ENCODE data around the gene ZNF697.

GRCh38 chr1:119651133-119651532, 3.1 kb upstream of the ZNF697 start:
- TF ChIP-seq ZBTB40 (IDR thresholded peaks at IDR 0.05; ENCODE audit: borderline replicate concordance): no peak
- no peak for TF ChIP-seq POLR2AphosphoS5 (IDR thresholded peaks at IDR 0.05; ENCODE audit: low read length)
- no peak for TF ChIP-seq CTCF (IDR thresholded peaks at IDR 0.05 in 2 of 3, conservative IDR thresholded peaks at IDR 0.05 in 1 of 3; ENCODE audit: control insufficient read depth in 2 of 3, extremely low read depth in 1 of 3, insufficient read depth in 1 of 3, low read depth in 3 of 3, low read length in 3 of 3)
- no peak for TF ChIP-seq ATF2 (IDR thresholded peaks at IDR 0.05; ENCODE audit: low read length)
- no peak for TF ChIP-seq RBBP5 (conservative IDR thresholded peaks at IDR 0.05)
- no peak for TF ChIP-seq STAT3 (IDR thresholded peaks at IDR 0.05; ENCODE audit: low read depth, low read length)
- no peak for TF ChIP-seq POLR2A (IDR thresholded peaks at IDR 0.05; ENCODE audit: low read depth, low read length)
- TF ChIP-seq RELB (IDR thresholded peaks at IDR 0.05; ENCODE audit: low read depth): no peak
- no peak for TF ChIP-seq RAD21 (IDR thresholded peaks at IDR 0.05; ENCODE audit: insufficient read depth, low read depth, low read length)
- TF ChIP-seq EGR1 (IDR thresholded peaks at IDR 0.05; ENCODE audit: borderline replicate concordance in 1 of 2, low read depth in 2 of 2, low read length in 2 of 2): no peak
- TF ChIP-seq SMC3 (IDR thresholded peaks at IDR 0.05; ENCODE audit: borderline replicate concordance, low read length): no peak
- no peak for TF ChIP-seq JUNB (IDR thresholded peaks at IDR 0.05)
- TF ChIP-seq ELK1 (IDR thresholded peaks at IDR 0.05; ENCODE audit: low read depth, low read length): no peak
- no peak for TF ChIP-seq ZNF274 (IDR thresholded peaks at IDR 0.05; ENCODE audit: insufficient read depth, insufficient read length)

All from GM12878 (cell line).